GM12873 (cell line): ENCODE data around the gene LHFPL5.

Experiments used
- CTCF ChIP-seq: IDR thresholded peaks from 2 replicates; pipeline ENCODE4 v1.5.1; 2012; ENCODE audit warnings: low read depth, mild to moderate bottlenecking, moderate library complexity, low read length, control low read depth; ENCODE audit not compliant: insufficient read depth; ENCODE audit errors: missing control alignments

LHFPL5 gene

GRCh38 chr6:35857853-35858252, 52.7 kb downstream of the LHFPL5 start:
- no peak for TF ChIP-seq CTCF

GRCh38 chr6:35859367-35859766, 54.2 kb downstream of the LHFPL5 start:
- TF ChIP-seq CTCF: no peak
